ENCODE results near the gene CYP26A1.

DNA sequence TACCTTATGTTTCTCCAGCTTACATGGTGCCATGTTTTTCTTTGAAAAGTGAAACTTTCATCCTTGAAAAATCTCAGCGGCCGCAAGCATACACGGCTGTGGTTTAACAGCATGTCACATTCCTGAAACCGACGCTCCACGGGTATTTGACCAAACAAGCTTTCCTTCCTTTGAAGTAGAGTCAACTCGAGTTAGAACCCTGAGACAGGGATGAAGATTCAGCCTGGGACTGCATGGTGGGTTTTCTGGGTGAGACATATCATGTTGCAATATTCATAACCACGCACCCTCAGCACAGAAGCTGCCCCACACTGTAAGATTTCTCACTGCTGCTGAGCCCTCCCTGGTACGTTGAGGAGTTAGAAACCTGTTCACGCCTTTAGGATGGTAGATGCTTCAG lies 8.1 kb downstream of the CYP26A1 start:
- no peak for TF ChIP-seq CTCF (IDR thresholded peaks at IDR 0.05)
- no peak for TF ChIP-seq ZFX (IDR thresholded peaks at IDR 0.05; ENCODE audit: borderline replicate concordance)

Data from 22Rv1 (cell line).